Naive thymus-derived CD4-positive, alpha-beta T cell (primary cell): Measurements from ENCODE around the gene POLR3B. TPM values are rescaled to one million over a fixed set of nuclear protein-coding genes. Genes with fewer than 3 reads are reported as not detected.
A peak's percentile ranks its signal among the peaks of the same experiment; 100 is the strongest.

Experiments used
- ATAC-seq: fragments of 150-1000 bp; cut with Tn5 transposase; 2 replicates; pipeline ENCODE4 v1.10.0; 2021; ENCODE audit warnings: mild to moderate bottlenecking, moderate library complexity
- CTCF ChIA-PET: fragments of 350-600 bp; sonication (Branson Sonifier 250); formaldehyde crosslinking; loops from one replicate; lab custom pipeline; 2021; ENCODE audit warnings: antibody characterized with exemption; lab: Charles Lee
- POLR2A ChIA-PET: fragments of 350-600 bp; sonication (Branson Sonifier 250); formaldehyde crosslinking; loops from one replicate; lab custom pipeline; 2021; ENCODE audit warnings: antibody characterized with exemption, inconsistent platforms; lab: Charles Lee
- DNase-seq, 9 donors: peaks; one replicate each; pipeline versions ENCODE4 v3.0.0 to v3.0.0-alpha.2; 2020 to 2022; ENCODE audit warnings: mixed read lengths in 1 of 9
- H3K27ac ChIP-seq: one replicate; pipeline ENCODE4 v1.7.0; 2013; ENCODE audit warnings: mild to moderate bottlenecking, low read depth, low read length, moderate library complexity
- H3K27me3 ChIP-seq, 2 donors: one replicate each; pipeline ENCODE4 v1.7.0; 2013; ENCODE audit warnings: low read length in 2 of 2, mild to moderate bottlenecking in 2 of 2, moderate library complexity in 2 of 2; ENCODE audit not compliant: control insufficient read depth in 2 of 2, insufficient read depth in 2 of 2
- H3K36me3 ChIP-seq, 3 experiments: 1 replicate in 2 of 3; 2 replicates in 1 of 3; pipeline ENCODE4 v1.7.0; 2013; ENCODE audit warnings: low read length in 3 of 3, mild to moderate bottlenecking in 3 of 3, moderate library complexity in 1 of 3; ENCODE audit not compliant: insufficient read depth in 3 of 3, control insufficient read depth in 2 of 3
- H3K4me1 ChIP-seq, 2 donors: one replicate each; pipeline ENCODE4 v1.7.0; 2013; ENCODE audit warnings: low read length in 2 of 2, mild to moderate bottlenecking in 2 of 2, moderate library complexity in 1 of 2; ENCODE audit not compliant: control insufficient read depth in 2 of 2, insufficient read depth in 2 of 2
- H3K4me3 ChIP-seq: 2 replicates; pipeline ENCODE4 v1.7.0; 2013; ENCODE audit warnings: mild to moderate bottlenecking, low read length
- H3K9me3 ChIP-seq, 3 experiments: 1 replicate in 2 of 3; 2 replicates in 1 of 3; pipeline ENCODE4 v1.7.0; 2013; ENCODE audit warnings: low read length in 3 of 3; ENCODE audit not compliant: control insufficient read depth in 2 of 3
- H3K27ac Mint-ChIP-seq, 9 donors: one replicate each; pipeline ENCODE4 v1.8.0; 2020 to 2022; ENCODE audit warnings: mixed read lengths in 9 of 9, mild to moderate bottlenecking in 8 of 9, moderate library complexity in 5 of 9, inconsistent platforms in 2 of 9
- H3K27me3 Mint-ChIP-seq, 5 donors: one replicate each; pipeline ENCODE4 v1.8.0; 2021 to 2022; ENCODE audit warnings: mixed read lengths in 5 of 5, mild to moderate bottlenecking in 1 of 5
- H3K36me3 Mint-ChIP-seq, 5 donors: one replicate each; pipeline ENCODE4 v1.8.0; 2020 to 2022; ENCODE audit warnings: mixed read lengths in 5 of 5, mild to moderate bottlenecking in 3 of 5, inconsistent platforms in 1 of 5
- H3K4me1 Mint-ChIP-seq, 7 donors: one replicate each; pipeline ENCODE4 v1.8.0; 2020 to 2022; ENCODE audit warnings: mixed read lengths in 7 of 7, mild to moderate bottlenecking in 3 of 7, inconsistent platforms in 1 of 7
- H3K4me3 Mint-ChIP-seq, 10 donors: one replicate each; pipeline ENCODE4 v1.8.0; 2020 to 2022; ENCODE audit warnings: mild to moderate bottlenecking in 10 of 10, mixed read lengths in 10 of 10, moderate library complexity in 6 of 10, inconsistent platforms in 2 of 10
- H3K9me3 Mint-ChIP-seq, 11 donors: one replicate each; pipeline ENCODE4 v1.8.0; 2020 to 2022; ENCODE audit warnings: mixed read lengths in 11 of 11, mild to moderate bottlenecking in 4 of 11, inconsistent platforms in 1 of 11, moderate library complexity in 1 of 11
- intact Hi-C, 2 donors: fragments of 100-400 bp; cut with micrococcal nuclease; formaldehyde crosslinking; loops; one replicate each; pipeline ENCODE4 v1.15.1; 2023
- polyA plus RNA-seq, 2 donors: library from polyadenylated mRNA; unstranded; fragments of 300-500 nt; fragmentation: Illumina TruSeq; gene quantifications; one replicate each; pipeline ENCODE4 v1.2.3, GENCODE V29; 2021
- total RNA-seq, 6 experiments: library from RNA in 5 of 6; stranded (reverse) in 5 of 6; gene quantifications; 1 replicate in 5 of 6; 2 replicates in 1 of 6; pipeline ENCODE4 v1.2.3 and lab custom pipeline; 2021 to 2026

Gene POLR3B
- total and polyA plus RNA-seq, 7 experiments from 2014 or later = 4.7 to 8.7 (median 6.8) TPM

DNA sequence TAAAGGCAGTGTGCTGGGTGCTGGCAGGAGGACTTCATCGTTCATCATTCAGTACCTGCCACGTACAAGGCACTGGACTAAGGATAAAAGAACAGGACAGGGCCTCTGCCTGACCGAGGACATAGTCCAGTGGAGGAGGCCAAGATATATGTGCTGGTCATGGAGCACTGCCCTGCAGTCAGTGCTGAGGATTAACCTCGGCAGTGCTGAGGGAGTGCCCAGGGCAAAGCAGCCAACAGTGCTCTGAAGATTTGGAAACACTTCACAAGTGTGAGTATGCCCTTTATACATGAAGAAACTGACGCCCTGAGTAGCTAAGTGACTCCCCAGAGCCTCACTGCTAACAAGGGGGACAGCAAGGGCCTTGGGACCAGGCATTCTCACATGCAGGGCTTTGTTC lies 153.8 kb downstream of the POLR3B start:
- CTCF ChIA-PET = no interaction called here
- ATAC-seq = no peak
- no peak for DNase-seq
- no peak overlapping the region for H3K4me3 ChIP-seq
- H3K4me1 ChIP-seq = no peaks in the 10 kb centered on the region
- POLR2A ChIA-PET = no interaction called here
- Mint-ChIP-seq H3K4me1 (peaks cover 0 to 7% (median 0%) of the 10 kb centered on the region in 7 donors), H3K4me3 (no peak overlapping the region), H3K27me3 (no peaks in the 10 kb centered on the region), H3K9me3 (peaks cover 0 to 5% (median 0%) of the 10 kb centered on the region in 11 donors), H3K27ac (peak overlapping the region in 1 of 9 donors; percentile 10), H3K36me3 (peaks cover 3 to 34% (median 12%) of the 10 kb centered on the region in 5 donors)
- H3K36me3 ChIP-seq = peaks cover 0 to 12% (median 0%) of the 10 kb centered on the region in 3 experiments
- intact Hi-C loops = no loop called here
- H3K27me3 ChIP-seq = no peaks in the 10 kb centered on the region
- H3K9me3 ChIP-seq = no peaks in the 10 kb centered on the region
- H3K27ac ChIP-seq = no peak overlapping the region

GRCh38 chr12:106517314-106517713 lies 159.8 kb downstream of the POLR3B start:
- Histone ChIP-seq H3K27ac (no peak overlapping the region), H3K9me3 (no peaks in the 10 kb centered on the region), H3K4me3 (no peak overlapping the region), H3K36me3 (no peaks in the 10 kb centered on the region), H3K4me1 (no peaks in the 10 kb centered on the region), H3K27me3 (no peaks in the 10 kb centered on the region)
- Mint-ChIP-seq H3K36me3 (peaks cover 0 to 5% (median 0%) of the 10 kb centered on the region in 5 donors), H3K9me3 (peaks cover 0 to 5% (median 0%) of the 10 kb centered on the region in 11 donors), H3K4me1 (peaks cover 0 to 6% (median 0%) of the 10 kb centered on the region in 7 donors), H3K4me3 (no peak overlapping the region), H3K27me3 (peaks cover 0 to 15% (median 8%) of the 10 kb centered on the region in 5 donors), H3K27ac (no peak overlapping the region)
- ATAC-seq = no peak
- intact Hi-C loops = no loop called here
- no peak for DNase-seq
- ChIA-PET CTCF (interaction anchor here (0.9 kb wide), 1 partner anchor 10 kb away, joined by 3 read pairs; no protein-coding TSS in a partner anchor), POLR2A (no interaction called here)

GRCh38 chr12:106519607-106520021 lies 162.1 kb downstream of the POLR3B start:
- ChIA-PET POLR2A (no interaction called here), CTCF (no interaction called here)
- DNase-seq (no peak), ATAC-seq (no peak)
- H3K4me1 Mint-ChIP-seq = no peaks in the 10 kb centered on the region
- H3K27ac Mint-ChIP-seq = no peak overlapping the region
- peaks cover 0 to 5% (median 0%) of the 10 kb centered on the region in 5 donors for H3K36me3 Mint-ChIP-seq
- H3K27me3 ChIP-seq = no peaks in the 10 kb centered on the region
- no peaks in the 10 kb centered on the region for H3K4me1 ChIP-seq
- no peaks in the 10 kb centered on the region for H3K9me3 ChIP-seq
- no peak overlapping the region for H3K4me3 Mint-ChIP-seq
- no peaks in the 10 kb centered on the region for H3K9me3 Mint-ChIP-seq
- H3K4me3 ChIP-seq = no peak overlapping the region
- no peaks in the 10 kb centered on the region for H3K36me3 ChIP-seq
- H3K27ac ChIP-seq = no peak overlapping the region
- H3K27me3 Mint-ChIP-seq = peaks cover 0 to 17% (median 11%) of the 10 kb centered on the region in 5 donors
- intact Hi-C loops = no loop called here

DNA sequence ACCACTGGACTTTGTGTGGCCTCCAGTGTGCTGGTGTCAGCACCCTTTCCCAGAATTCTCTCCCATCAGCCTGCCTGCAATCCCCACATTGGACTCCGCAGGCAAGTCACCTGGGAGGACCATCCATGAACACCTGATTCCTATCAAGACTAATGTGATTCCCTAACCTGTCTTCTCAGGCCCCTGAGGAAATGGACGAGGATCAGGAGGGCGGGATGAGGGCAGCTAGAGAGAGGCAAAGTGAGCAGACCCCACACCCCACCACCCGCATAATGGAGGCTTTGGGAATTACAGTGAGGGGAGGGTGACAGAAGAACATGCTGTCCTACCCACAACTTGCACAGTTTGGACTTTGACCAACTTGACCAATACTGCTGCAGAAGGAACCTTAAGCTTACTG lies 164.4 kb downstream of the POLR3B start:
- H3K27me3 ChIP-seq = no peaks in the 10 kb centered on the region
- no peak for DNase-seq
- H3K27ac ChIP-seq = no peak overlapping the region
- H3K36me3 ChIP-seq = no peaks in the 10 kb centered on the region
- no peak for ATAC-seq
- peaks cover 0 to under 1% (median 0%) of the 10 kb centered on the region in 11 donors for H3K9me3 Mint-ChIP-seq
- no peaks in the 10 kb centered on the region for H3K4me1 Mint-ChIP-seq
- no peak overlapping the region for H3K4me3 Mint-ChIP-seq
- POLR2A ChIA-PET = no interaction called here
- intact Hi-C loops = no loop called here
- CTCF ChIA-PET = no interaction called here
- H3K36me3 Mint-ChIP-seq = peaks cover 0 to 5% (median 0%) of the 10 kb centered on the region in 5 donors
- no peaks in the 10 kb centered on the region for H3K4me1 ChIP-seq
- H3K27ac Mint-ChIP-seq = peak overlapping the region in 1 of 9 donors; percentile 2
- H3K9me3 ChIP-seq = no peaks in the 10 kb centered on the region
- no peak overlapping the region for H3K4me3 ChIP-seq
- peaks cover under 1 to 17% (median 11%) of the 10 kb centered on the region in 5 donors for H3K27me3 Mint-ChIP-seq

- Histone ChIP-seq H3K4me1 (no peaks in the 10 kb centered on the region), H3K27ac (no peak overlapping the region), H3K27me3 (no peaks in the 10 kb centered on the region), H3K36me3 (no peaks in the 10 kb centered on the region), H3K9me3 (no peaks in the 10 kb centered on the region), H3K4me3 (no peak overlapping the region)
- DNase-seq = no peak
- H3K36me3 Mint-ChIP-seq = peaks cover 0 to 5% (median 0%) of the 10 kb centered on the region in 5 donors
- POLR2A ChIA-PET = no interaction called here
- H3K4me1 Mint-ChIP-seq = no peaks in the 10 kb centered on the region
- H3K27ac Mint-ChIP-seq = no peak overlapping the region
- no peak for ATAC-seq
- CTCF ChIA-PET = no interaction called here
- no peak overlapping the region for H3K4me3 Mint-ChIP-seq
- H3K9me3 Mint-ChIP-seq = peaks cover 0 to 5% (median 0%) of the 10 kb centered on the region in 11 donors
- H3K27me3 Mint-ChIP-seq = peaks cover 4 to 17% (median 11%) of the 10 kb centered on the region in 5 donors
- intact Hi-C loops = no loop called here
Measured at GRCh38 chr12:106522708-106523107, 165.2 kb downstream of the POLR3B start.

DNA sequence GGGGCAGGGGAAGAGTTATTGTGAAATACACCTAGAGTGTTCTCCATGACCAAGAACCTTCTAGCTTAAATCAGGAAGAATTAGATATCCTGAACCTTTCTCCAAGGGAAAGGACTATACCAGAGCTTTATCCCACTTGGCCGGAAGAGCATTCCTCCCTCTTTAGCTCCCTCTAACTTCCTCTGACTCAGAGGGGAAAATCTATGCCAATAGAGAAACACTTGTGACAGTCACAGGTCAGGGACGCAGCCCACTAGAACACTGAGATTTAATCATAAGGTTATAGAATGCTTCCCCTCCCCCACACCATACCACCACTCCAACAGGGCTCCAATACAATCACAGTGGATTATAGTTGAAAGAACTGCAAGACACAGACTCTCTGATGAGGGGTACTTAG lies 169.8 kb downstream of the POLR3B start:
- H3K36me3 Mint-ChIP-seq = no peaks in the 10 kb centered on the region
- ChIA-PET POLR2A (no interaction called here), CTCF (interaction anchor here (0.6 kb wide), 1 partner anchor 85 kb away, joined by 3 read pairs; no protein-coding TSS in a partner anchor)
- Histone ChIP-seq H3K36me3 (no peaks in the 10 kb centered on the region), H3K27ac (no peak overlapping the region), H3K4me3 (no peak overlapping the region), H3K9me3 (no peaks in the 10 kb centered on the region), H3K4me1 (no peaks in the 10 kb centered on the region), H3K27me3 (no peaks in the 10 kb centered on the region)
- H3K4me1 Mint-ChIP-seq = no peaks in the 10 kb centered on the region
- peaks cover 0 to 12% (median 11%) of the 10 kb centered on the region in 5 donors for H3K27me3 Mint-ChIP-seq
- no peak for DNase-seq
- no peak overlapping the region for H3K27ac Mint-ChIP-seq
- intact Hi-C loops = no loop called here
- H3K9me3 Mint-ChIP-seq = peaks cover 0 to 25% (median 4%) of the 10 kb centered on the region in 11 donors
- no peak for ATAC-seq
- H3K4me3 Mint-ChIP-seq = no peak overlapping the region

DNA sequence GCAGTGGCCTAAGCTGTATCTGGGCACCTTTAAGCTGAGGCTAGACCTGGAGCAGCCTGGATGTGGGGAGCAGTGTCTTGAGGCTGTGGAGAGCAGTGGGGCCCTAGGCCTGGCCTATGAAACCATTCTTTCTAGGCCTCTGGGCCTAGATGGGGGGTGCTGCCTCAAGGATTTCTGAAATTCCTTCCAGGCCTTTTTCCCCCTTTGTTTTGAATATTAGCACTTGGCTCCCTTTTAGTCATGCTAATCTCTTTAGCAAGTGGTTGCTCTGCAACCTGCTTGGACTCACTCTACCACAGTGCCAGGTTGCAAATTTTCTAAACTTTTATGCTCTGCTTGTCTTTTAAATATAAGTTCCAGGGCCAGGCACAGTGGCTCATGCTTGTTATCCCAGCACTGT lies 183.7 kb downstream of the POLR3B start:
- no peak overlapping the region for H3K27ac ChIP-seq
- Mint-ChIP-seq H3K27me3 (peaks cover 1 to 15% (median 11%) of the 10 kb centered on the region in 5 donors), H3K9me3 (peaks cover 5 to 46% (median 18%) of the 10 kb centered on the region in 11 donors), H3K4me1 (no peaks in the 10 kb centered on the region), H3K4me3 (no peak overlapping the region), H3K27ac (no peak overlapping the region), H3K36me3 (peaks cover 0 to 17% (median 4%) of the 10 kb centered on the region in 5 donors)
- ChIA-PET CTCF (no interaction called here), POLR2A (no interaction called here)
- no peaks in the 10 kb centered on the region for H3K36me3 ChIP-seq
- H3K4me3 ChIP-seq = no peak overlapping the region
- DNase-seq (no peak), ATAC-seq (no peak)
- no peaks in the 10 kb centered on the region for H3K4me1 ChIP-seq
- intact Hi-C loops = no loop called here
- H3K27me3 ChIP-seq = no peaks in the 10 kb centered on the region
- peaks cover 0 to 21% (median 0%) of the 10 kb centered on the region in 3 experiments for H3K9me3 ChIP-seq
